GM23338 (cell line): ENCODE results near the gene RASL10B. TPM values are rescaled to one million over a fixed set of nuclear protein-coding genes. Genes with fewer than 3 reads are reported as not detected.

ENCODE experiments used
- ATAC-seq: fragments of 200-7000 bp; cut with Tn5 transposase; 3 replicates; pipeline ENCODE4 v1.9.1; 2020
- DNase-seq: peaks from one replicate; pipeline ENCODE4 v3.0.0-alpha.2; 2015; ENCODE audit warnings: low spot score
- H2AFZ ChIP-seq: fragments of 200-600 bp; sonication (generic); 2 replicates; pipeline ENCODE4 v1.8.0; 2016; ENCODE audit warnings: antibody characterized with exemption, mild to moderate bottlenecking, moderate library complexity
- H3F3A ChIP-seq: fragments of 200-600 bp; sonication (generic); replicated peaks from 2 replicates; pipeline ENCODE4 v1.8.0; 2017; ENCODE audit warnings: antibody characterized with exemption, mixed run types, low read depth
- H3K27ac ChIP-seq: fragments of 200-600 bp; sonication (generic); 2 replicates; pipeline ENCODE4 v1.6.1; 2016; ENCODE audit warnings: low read depth
- H3K27me3 ChIP-seq: fragments of 200-600 bp; sonication (generic); 2 replicates; pipeline ENCODE4 v1.8.0; 2016; ENCODE audit warnings: mild to moderate bottlenecking, mixed run types, moderate library complexity; ENCODE audit not compliant: insufficient read depth
- H3K36me3 ChIP-seq: fragments of 200-600 bp; sonication (generic); 2 replicates; pipeline ENCODE4 v1.8.0; 2016; ENCODE audit warnings: mild to moderate bottlenecking; ENCODE audit not compliant: insufficient read depth
- H3K4me1 ChIP-seq: fragments of 200-600 bp; sonication (generic); 2 replicates; pipeline ENCODE4 v1.8.0; 2016; ENCODE audit warnings: mild to moderate bottlenecking, moderate library complexity; ENCODE audit not compliant: insufficient read depth
- H3K4me2 ChIP-seq: fragments of 200-600 bp; sonication (generic); 2 replicates; pipeline ENCODE4 v1.7.1; 2017; ENCODE audit warnings: mixed run types
- H3K4me3 ChIP-seq: fragments of 200-600 bp; sonication (generic); 2 replicates; pipeline ENCODE4 v1.6.1; 2016; ENCODE audit warnings: mixed run types
- H3K79me2 ChIP-seq: fragments of 200-600 bp; sonication (generic); replicated peaks from 2 replicates; pipeline ENCODE4 v1.8.0; 2017; ENCODE audit warnings: mild to moderate bottlenecking; ENCODE audit not compliant: insufficient read depth
- H3K9me2 ChIP-seq: fragments of 200-600 bp; sonication (generic); 2 replicates; pipeline ENCODE4 v1.8.0; 2017; ENCODE audit not compliant: insufficient read depth
- H4K20me1 ChIP-seq: fragments of 200-600 bp; sonication (generic); replicated peaks from 2 replicates; pipeline ENCODE4 v1.8.0; 2017; ENCODE audit warnings: mild to moderate bottlenecking; ENCODE audit not compliant: insufficient read depth
- H3K27ac Mint-ChIP-seq: 2 replicates; pipeline ENCODE4 v1.8.0; 2020; ENCODE audit warnings: inconsistent platforms, mild to moderate bottlenecking, moderate library complexity, mixed read lengths
- H3K27me3 Mint-ChIP-seq: 3 replicates; pipeline ENCODE4 v1.8.0; 2022; ENCODE audit warnings: low read depth, mild to moderate bottlenecking, moderate library complexity, mixed read lengths, inconsistent platforms; ENCODE audit not compliant: insufficient read depth, poor library complexity
- H3K36me3 Mint-ChIP-seq: 3 replicates; pipeline ENCODE4 v1.8.0; 2021; ENCODE audit warnings: low read depth, mild to moderate bottlenecking, inconsistent platforms, moderate library complexity, mixed read lengths
- H3K4me1 Mint-ChIP-seq: 3 replicates; pipeline ENCODE4 v1.8.0; 2020; ENCODE audit warnings: mild to moderate bottlenecking, inconsistent platforms, mixed read lengths
- H3K4me3 Mint-ChIP-seq: 3 replicates; pipeline ENCODE4 v1.8.0; 2021; ENCODE audit warnings: moderate library complexity, mild to moderate bottlenecking, inconsistent platforms, mixed read lengths
- H3K9me3 Mint-ChIP-seq: 3 replicates; pipeline ENCODE4 v1.8.0; 2020; ENCODE audit warnings: moderate library complexity, mild to moderate bottlenecking, inconsistent platforms, mixed read lengths
- CREB1 ChIP-seq: fragments of 250-450 bp; sonication (Bioruptor Pico); IDR thresholded peaks from 2 replicates; pipeline ENCODE4 v1.5.0; 2020; ENCODE audit warnings: low read depth, mild to moderate bottlenecking, moderate library complexity
- CTCF ChIP-seq, 2 experiments: fragments of 200-600 bp in 1 of 2; sonication (generic) in 1 of 2; conservative IDR thresholded peaks; 2 replicates each; pipeline versions ENCODE4 v1.5.1 to v1.6.1; 2016 to 2017; ENCODE audit warnings: antibody characterized with exemption in 2 of 2, low read depth in 2 of 2, mild to moderate bottlenecking in 2 of 2, moderate library complexity in 1 of 2
- ETS1 ChIP-seq: IDR thresholded peaks from 2 replicates; pipeline ENCODE4 v1.6.1; 2016; ENCODE audit warnings: antibody characterized with exemption
- EZH2 ChIP-seq: fragments of 200-600 bp; sonication (generic); IDR thresholded peaks from one replicate; pipeline ENCODE4 v1.8.0; 2017; ENCODE audit warnings: antibody characterized with exemption, mild to moderate bottlenecking, low read depth; ENCODE audit not compliant: unreplicated experiment
- EZH2phosphoT487 ChIP-seq: fragments of 200-600 bp; sonication (generic); IDR thresholded peaks from one replicate; pipeline ENCODE4 v1.8.1; 2018; ENCODE audit warnings: antibody characterized with exemption; ENCODE audit not compliant: unreplicated experiment
- JUNB ChIP-seq: IDR thresholded peaks from one replicate; pipeline ENCODE4 v1.6.1; 2016; ENCODE audit warnings: antibody characterized with exemption; ENCODE audit not compliant: unreplicated experiment
- NANOG ChIP-seq: IDR thresholded peaks from 2 replicates; pipeline ENCODE4 v1.6.1; 2016; ENCODE audit warnings: antibody characterized with exemption, borderline replicate concordance
- POLR2AphosphoS5 ChIP-seq: IDR thresholded peaks from 2 replicates; pipeline ENCODE4 v1.6.1; 2016; ENCODE audit warnings: antibody characterized with exemption, low read depth
- REST ChIP-seq: IDR thresholded peaks from one replicate; pipeline ENCODE4 v1.6.1; 2018; ENCODE audit warnings: antibody characterized with exemption; ENCODE audit not compliant: unreplicated experiment
- polyA plus RNA-seq: library from polyadenylated mRNA; unstranded; fragments of >200 nt; fragmentation: Nextera tagmentation; extraction: Ambion mirVana; gene quantifications from 2 replicates; pipeline ENCODE4 v1.2.1, GENCODE V29; 2016
- total RNA-seq: library from RNA; depleted of rRNA; stranded (reverse); fragments of >200 nt; shearing (Covaris generic); gene quantifications from 2 replicates; pipeline ENCODE4 v1.2.3, GENCODE V29; 2014

Gene RASL10B
- total and polyA plus RNA-seq, 2 experiments from 2014 or later: 7.1 to 26.2 TPM

- Mint-ChIP-seq H3K36me3 (0 out of 3 replicates have a peak, but pooled peaks cover 2% of the 10 kb centered on the region), H3K27me3 (peaks cover 36% of the 10 kb centered on the region)
- TF ChIP-seq REST (no peak), NANOG (no peak), EZH2 (no peak), JUNB (no peak), ETS1 (no peak), POLR2AphosphoS5 (no peak), CREB1 (no peak), EZH2phosphoT487 (no peak)
Measured at GRCh38 chr17:35745749-35746320, 14.4 kb downstream of the RASL10B start.

GRCh38 chr17:35747540-35748017 lies 16.1 kb downstream of the RASL10B start:
- Mint-ChIP-seq H3K4me3 (no peak overlapping the region), H3K9me3 (no peaks in the 10 kb centered on the region; the same call in 2 of the 3 replicates), H3K27me3 (peaks cover 33% of the 10 kb centered on the region), H3K4me1 (peaks cover 26% of the 10 kb centered on the region), H3K36me3 (no peaks in the 10 kb centered on the region), H3K27ac (no peak overlapping the region)
- H3K79me2 ChIP-seq: no peaks in the 10 kb centered on the region
- TF ChIP-seq NANOG (no peak), REST (peak; percentile 31), CTCF (conservative IDR thresholded peaks at IDR 0.05; ENCODE audit: low read depth in 2 of 2) (peak; percentile 78 to 97)
- no peak overlapping the region for H3K4me3 ChIP-seq
- no peaks in the 10 kb centered on the region for H3K36me3 ChIP-seq
- 0 out of 2 replicates have a peak overlapping the region, but pooled peaks have one; percentile 51 for H3K4me2 ChIP-seq
- ATAC-seq (peak; percentile 78), DNase-seq (peak; percentile 93)
- 0 out of 2 replicates have a peak, but pooled peaks cover 2% of the 10 kb centered on the region for H3F3A ChIP-seq
- no peak overlapping the region for H3K27ac ChIP-seq
- H2AFZ ChIP-seq: peak overlapping the region; percentile 76; the same call in 1 of the 2 replicates
- H3K27me3 ChIP-seq: peaks cover 34% of the 10 kb centered on the region
- H3K9me2 ChIP-seq: no peaks in the 10 kb centered on the region
- peaks cover 6% of the 10 kb centered on the region; the same call in 1 of the 2 replicates for H3K4me1 ChIP-seq
- no peaks in the 10 kb centered on the region; the same call in 1 of the 2 replicates for H4K20me1 ChIP-seq

More at GRCh38 chr17:35745749-35746320, 14.4 kb downstream of the RASL10B start:
- Histone ChIP-seq H3K4me1 (peaks cover 9% of the 10 kb centered on the region; the same call in 1 of the 2 replicates), H3K36me3 (no peaks in the 10 kb centered on the region), H2AFZ (no peak overlapping the region), H3F3A (peaks cover 3% of the 10 kb centered on the region; the same call in 1 of the 2 replicates), H3K9me2 (peaks cover under 1% of the 10 kb centered on the region; the same call in 1 of the 2 replicates), H3K4me2 (no peak overlapping the region), H3K79me2 (no peaks in the 10 kb centered on the region), H3K27me3 (peaks cover 46% of the 10 kb centered on the region), H4K20me1 (no peaks in the 10 kb centered on the region; the same call in 1 of the 2 replicates), H3K27ac (no peak overlapping the region), H3K4me3 (no peak overlapping the region)
- H3K4me1 Mint-ChIP-seq: peaks cover 25% of the 10 kb centered on the region
- no peak overlapping the region for H3K4me3 Mint-ChIP-seq
- peaks cover 2% of the 10 kb centered on the region; the same call in 2 of the 3 replicates for H3K9me3 Mint-ChIP-seq
- DNase-seq: no peak
- H3K27ac Mint-ChIP-seq: no peak overlapping the region
- no peak for ATAC-seq
